Lower lobe of right lung (tissue), 2 donors: ENCODE measurements around the gene CDH23. TPM values are rescaled to one million over a fixed set of nuclear protein-coding genes. Genes with fewer than 3 reads are reported as not detected.
A peak's percentile ranks its signal among the peaks of the same experiment; 100 is the strongest.

Experiments
- ATAC-seq, 2 donors: fragments of 200-7000 bp; cut with Tn5 transposase; one replicate each; pipeline ENCODE4 v1.9.1; 2020 to 2022; ENCODE audit warnings: mild to moderate bottlenecking in 2 of 2, moderate library complexity in 2 of 2
- DNase-seq: peaks from one replicate; pipeline ENCODE4 v3.0.0-alpha.2; 2020
- H3K27ac ChIP-seq: fragments of 200-600 bp; one replicate; pipeline ENCODE4 v1.8.0; 2022
- H3K27me3 ChIP-seq: fragments of 200-600 bp; one replicate; pipeline ENCODE4 v1.8.0; 2022; ENCODE audit warnings: low read depth
- H3K36me3 ChIP-seq: fragments of 200-600 bp; one replicate; pipeline ENCODE4 v1.8.0; 2022; ENCODE audit warnings: mild to moderate bottlenecking
- H3K4me1 ChIP-seq: fragments of 200-600 bp; one replicate; pipeline ENCODE4 v1.8.0; 2022
- H3K4me3 ChIP-seq: fragments of 200-600 bp; one replicate; pipeline ENCODE4 v1.8.0; 2022; ENCODE audit warnings: mild to moderate bottlenecking
- H3K9me3 ChIP-seq: fragments of 200-600 bp; one replicate; pipeline ENCODE4 v1.8.0; 2022
- CTCF ChIP-seq: fragments of 200-600 bp; IDR thresholded peaks from one replicate; pipeline ENCODE4 v1.8.0; 2022; ENCODE audit warnings: antibody characterized with exemption, mild to moderate bottlenecking
- intact Hi-C: fragments of 100-400 bp; cut with DNase I; formaldehyde crosslinking; loops from one replicate; pipeline ENCODE4 v1.11.0; 2022
- total RNA-seq: library from RNA; stranded (reverse); fragmentation: NEBNext Ultra II Directional; extraction: Animal tissue kit (Norgen Biotek cat#: 25700); gene quantifications from one replicate; pipeline ENCODE4 v1.2.1, GENCODE V29; 2021
- donor health status: DM: no; HTN: yes; CAD: no; lungs with severe emphysema.

The CDH23 gene
- total RNA-seq, 1 donor from 2014 or later: 9.4 TPM

- Histone ChIP-seq H3K36me3 (no peaks in the 10 kb centered on the region), H3K27me3 (no peaks in the 10 kb centered on the region), H3K9me3 (no peaks in the 10 kb centered on the region), H3K4me3 (no peak overlapping the region), H3K27ac (no peak overlapping the region), H3K4me1 (no peaks in the 10 kb centered on the region)
- intact Hi-C loops: no loop called here
- DNase-seq (no peak), ATAC-seq (no peak)
- TF ChIP-seq CTCF: no peak
Measured at GRCh38 chr10:71482620-71483019, 85.9 kb downstream of the CDH23 start.

- H3K27ac ChIP-seq: no peak overlapping the region
- intact Hi-C loops: no loop called here
- no peak for DNase-seq
Measured at GRCh38 chr10:71483135-71483534, 86.4 kb downstream of the CDH23 start.

GRCh38 chr10:71483885-71484751 lies 87.4 kb downstream of the CDH23 start:
- H3K27me3 ChIP-seq: no peaks in the 10 kb centered on the region
- DNase-seq (no peak), ATAC-seq (no peak)
- peaks cover 2% of the 10 kb centered on the region for H3K9me3 ChIP-seq
- no peak overlapping the region for H3K27ac ChIP-seq
- TF ChIP-seq CTCF: no peak
- no peak overlapping the region for H3K4me3 ChIP-seq
- intact Hi-C loops: no loop called here
- H3K4me1 ChIP-seq: no peaks in the 10 kb centered on the region
- H3K36me3 ChIP-seq: no peaks in the 10 kb centered on the region

More at GRCh38 chr10:71483135-71483534, 86.4 kb downstream of the CDH23 start:
- H3K9me3 ChIP-seq: no peaks in the 10 kb centered on the region
- no peaks in the 10 kb centered on the region for H3K4me1 ChIP-seq
- no peak overlapping the region for H3K4me3 ChIP-seq
- no peak for TF ChIP-seq CTCF
- ATAC-seq: no peak
- H3K36me3 ChIP-seq: no peaks in the 10 kb centered on the region
- H3K27me3 ChIP-seq: no peaks in the 10 kb centered on the region

- Histone ChIP-seq H3K9me3 (peaks cover 4% of the 10 kb centered on the region), H3K27ac (no peak overlapping the region), H3K4me3 (no peak overlapping the region), H3K36me3 (no peaks in the 10 kb centered on the region), H3K4me1 (no peaks in the 10 kb centered on the region), H3K27me3 (no peaks in the 10 kb centered on the region)
- ATAC-seq: peak; percentile 48 to 68
- intact Hi-C loops: no loop called here
- TF ChIP-seq CTCF: peak; percentile 53
- peak; percentile 74 for DNase-seq
Measured at GRCh38 chr10:71486484-71487114, 89.9 kb downstream of the CDH23 start.

GRCh38 chr10:71487726-71488125 lies 91.0 kb downstream of the CDH23 start:
- H3K27me3 ChIP-seq: no peaks in the 10 kb centered on the region
- ATAC-seq: no peak
- H3K27ac ChIP-seq: no peak overlapping the region
- peaks cover 4% of the 10 kb centered on the region for H3K9me3 ChIP-seq
- no peaks in the 10 kb centered on the region for H3K4me1 ChIP-seq
- DNase-seq: no peak
- no peak for TF ChIP-seq CTCF
- H3K4me3 ChIP-seq: no peak overlapping the region
- H3K36me3 ChIP-seq: no peaks in the 10 kb centered on the region
- intact Hi-C loops: no loop called here
